Activated CD8-positive, alpha-beta memory T cell treated with anti-CD3 and anti-CD28 coated beads for 48 hours (primary cell): ENCODE results near the gene DNAJC11.
"Not testable (repeated sequence)": the region's sequence is repeated elsewhere in the genome, so short reads cannot be mapped to it uniquely, and the experiment has no call there.

Source experiments
- DNase-seq, 3 experiments: peaks; one replicate each; pipeline ENCODE4 v3.0.0-alpha.2; 2020; ENCODE audit warnings: low read depth in 2 of 3, low spot score in 2 of 3

The DNAJC11 gene

DNA sequence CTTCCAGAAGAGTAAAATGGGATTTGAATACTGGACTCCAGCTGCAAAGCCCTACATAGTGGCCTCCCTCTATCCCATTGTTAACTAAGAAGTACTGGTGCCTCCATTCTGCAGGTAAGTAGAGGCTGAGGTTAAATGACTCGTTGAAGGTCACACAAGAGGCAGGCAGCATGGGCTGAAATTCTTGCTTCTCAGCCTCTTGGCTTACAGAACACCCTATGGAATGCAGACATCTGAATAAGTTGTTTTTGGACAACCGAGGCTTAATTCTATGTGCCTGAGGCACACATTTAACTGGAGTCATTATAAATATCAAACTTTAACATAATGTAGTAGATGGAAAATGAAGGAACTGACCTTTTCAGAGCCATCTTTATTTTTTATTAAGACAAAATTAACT, 5.7 kb downstream of the DNAJC11 start:
- DNase-seq = no peak

DNA sequence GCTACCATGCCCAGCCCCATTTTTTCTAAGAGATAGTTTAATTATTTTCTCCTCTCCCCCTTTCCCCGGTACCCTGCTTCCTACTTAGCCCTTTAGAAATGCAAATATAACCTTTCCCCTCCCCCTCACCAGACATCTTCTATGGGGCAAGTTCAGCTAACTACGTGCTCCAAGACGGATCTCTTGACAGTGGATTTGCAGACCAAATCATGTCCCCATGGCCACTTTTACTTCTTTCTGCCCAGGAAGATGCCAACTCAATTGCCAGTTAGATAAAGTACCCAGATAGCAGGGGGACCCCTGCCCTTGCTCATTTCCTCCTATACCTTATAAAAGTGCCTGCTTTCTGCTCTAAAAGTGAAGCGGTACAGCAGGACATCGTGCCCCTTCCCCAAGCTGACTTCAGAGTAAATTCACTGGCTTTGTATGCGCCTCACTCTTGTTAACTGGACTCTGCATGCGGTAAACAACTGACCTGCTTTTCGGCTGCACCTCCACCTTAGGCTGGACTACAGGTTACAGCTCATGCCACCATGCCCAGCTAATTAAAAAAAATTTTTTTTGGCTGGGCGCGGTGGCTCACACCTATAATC, 7.4 kb downstream of the DNAJC11 start:
- no peak for DNase-seq

GRCh38 chr1:6692956-6693355, 8.7 kb downstream of the DNAJC11 start:
- DNase-seq = no peak

DNA sequence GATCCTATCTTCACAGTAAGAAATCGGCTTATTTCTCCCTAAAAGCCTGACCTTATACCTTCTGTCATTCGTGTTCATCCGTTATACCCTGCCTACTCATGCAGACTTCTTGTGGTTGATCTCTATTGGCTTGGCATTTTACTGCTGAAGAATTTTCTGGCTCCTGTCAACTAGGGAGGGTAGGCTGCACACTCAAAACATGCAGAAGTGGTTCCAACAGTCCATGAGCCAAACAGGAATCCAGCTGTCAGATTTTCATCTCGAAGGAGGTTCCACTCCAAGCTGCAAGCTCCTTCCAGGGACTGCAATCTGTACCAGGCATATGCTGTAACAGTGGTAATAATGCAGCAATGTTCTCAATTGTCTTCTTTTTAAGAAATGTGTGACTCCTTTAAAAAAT, 10.1 kb downstream of the DNAJC11 start:
- no peak for DNase-seq

DNA sequence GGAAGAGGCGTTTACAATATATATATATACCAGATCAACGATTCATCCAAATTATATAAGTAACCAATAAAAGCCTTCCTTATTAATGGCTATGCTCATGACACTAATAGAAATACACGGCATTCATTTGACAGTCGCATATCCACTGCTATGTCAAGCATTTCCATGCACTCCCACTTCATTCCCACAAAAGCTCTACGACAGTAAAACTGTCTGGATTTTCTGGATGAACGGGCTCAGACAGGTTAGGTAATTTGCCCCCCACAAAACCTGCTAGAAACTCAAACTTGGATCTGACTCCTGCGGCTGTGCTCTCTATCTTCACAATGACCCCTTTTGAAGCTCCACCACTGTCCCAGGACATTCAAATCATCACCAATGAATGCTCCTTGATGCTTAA, 11.4 kb downstream of the DNAJC11 start:
- DNase-seq = no peak

GRCh38 chr1:6688757-6689156, 12.9 kb downstream of the DNAJC11 start:
- no peak for DNase-seq

DNA sequence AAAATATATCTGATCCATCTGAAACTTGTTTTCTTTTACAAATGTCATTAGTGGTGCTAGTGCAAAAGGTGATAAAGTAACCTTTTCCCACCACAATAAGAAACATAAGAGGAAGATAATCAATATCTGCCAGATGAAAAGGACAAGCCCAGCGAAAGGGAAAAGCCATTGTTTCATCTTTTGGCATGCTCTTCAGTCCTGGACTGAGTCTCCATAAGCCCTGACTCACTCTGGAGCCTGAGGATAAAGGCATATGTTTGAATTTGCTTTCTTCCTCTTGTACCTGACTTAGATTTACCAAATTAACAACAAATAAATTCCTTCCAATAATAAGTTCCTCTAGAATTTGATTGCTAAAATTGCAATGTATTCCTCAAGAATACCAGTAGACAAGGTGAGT, 13.6 kb downstream of the DNAJC11 start:
- no peak for DNase-seq

GRCh38 chr1:6686294-6686693, 15.3 kb downstream of the DNAJC11 start:
- DNase-seq = no peak

GRCh38 chr1:6685381-6685780, 16.2 kb downstream of the DNAJC11 start:
- no peak for DNase-seq

DNA sequence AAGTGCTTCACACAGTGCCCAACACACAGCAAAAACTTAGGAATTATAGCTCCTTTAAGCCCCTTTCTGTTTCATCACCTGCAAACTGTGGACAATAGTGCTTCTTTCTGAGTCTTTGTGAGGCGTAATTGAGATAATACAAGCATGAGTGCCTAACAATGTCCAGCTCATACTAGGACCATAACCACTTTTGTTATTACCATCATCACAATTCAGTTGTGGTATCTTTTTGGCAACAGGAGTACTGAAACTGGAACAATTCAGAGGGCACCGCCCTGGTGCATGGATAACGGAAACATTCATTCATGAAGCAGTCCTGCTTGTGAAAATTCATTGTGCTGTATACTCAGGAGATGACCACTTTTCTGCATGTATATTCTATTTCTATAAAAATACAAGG, 18.2 kb downstream of the DNAJC11 start:
- DNase-seq = no peak

DNA sequence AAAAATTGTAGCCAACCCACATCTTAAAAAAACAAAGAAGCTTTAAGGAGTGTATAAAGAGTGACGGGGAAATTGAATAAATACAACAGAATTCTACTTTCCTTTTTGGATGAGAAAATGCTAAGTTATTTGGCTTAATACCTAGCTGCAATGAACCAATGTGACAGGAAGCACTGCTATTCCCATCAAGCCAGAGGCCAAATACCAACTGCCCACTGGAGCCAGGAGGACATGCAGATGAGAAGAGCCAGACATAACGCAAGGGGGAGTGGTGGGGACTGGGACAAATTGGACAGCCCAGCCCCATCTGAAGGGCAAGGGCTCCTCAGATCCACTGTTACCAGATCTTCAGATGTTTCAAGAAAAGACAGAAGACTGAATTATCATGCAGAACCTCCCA, 25.7 kb downstream of the DNAJC11 start:
- DNase-seq = no peak

DNA sequence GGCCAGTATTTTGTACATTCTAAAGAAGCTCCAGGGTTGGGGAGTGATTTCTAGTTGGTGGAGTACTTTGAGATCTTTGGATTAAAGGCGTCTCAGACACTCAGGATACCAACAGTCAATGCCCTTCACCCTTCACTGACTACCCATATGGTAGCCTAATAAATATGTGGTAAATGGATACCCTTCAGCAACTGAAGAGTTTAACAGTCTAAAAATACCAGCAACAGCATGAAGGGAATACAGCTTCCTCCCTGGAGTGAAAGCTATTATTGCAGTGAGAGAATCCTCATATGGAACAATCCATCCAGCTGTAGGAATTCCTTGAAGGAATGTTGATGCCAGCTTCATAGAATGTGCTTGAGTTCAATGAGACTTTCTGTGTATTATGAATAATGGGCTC, 26.8 kb downstream of the DNAJC11 start:
- DNase-seq = no peak

DNA sequence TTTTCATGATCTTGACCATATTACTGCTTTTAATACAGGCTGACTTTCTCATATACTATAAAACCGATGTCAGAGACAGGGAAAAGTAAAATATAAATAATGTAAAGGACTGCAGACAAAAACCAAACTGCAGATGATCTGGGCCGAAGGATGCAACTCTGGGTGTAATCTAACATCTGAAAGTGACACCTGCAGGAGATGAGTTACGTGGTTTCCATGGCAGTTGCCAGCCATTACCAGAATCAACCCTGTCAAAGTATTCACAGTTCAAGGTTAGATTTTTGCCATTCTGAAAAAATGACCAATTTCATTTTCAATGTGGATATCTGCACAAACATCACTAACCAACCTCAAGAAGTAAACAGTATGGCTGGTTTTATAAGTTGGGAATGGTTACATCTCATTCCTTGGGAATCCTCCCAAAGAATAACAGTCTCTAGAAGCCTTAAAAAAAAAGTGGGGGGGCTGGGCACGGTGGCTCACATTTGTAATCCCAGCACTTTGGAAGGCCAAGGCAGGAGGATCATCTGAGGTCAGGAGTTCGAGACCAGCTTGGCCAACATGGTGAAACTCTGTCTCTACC, 27.7 kb downstream of the DNAJC11 start:
- no peak for DNase-seq

DNA sequence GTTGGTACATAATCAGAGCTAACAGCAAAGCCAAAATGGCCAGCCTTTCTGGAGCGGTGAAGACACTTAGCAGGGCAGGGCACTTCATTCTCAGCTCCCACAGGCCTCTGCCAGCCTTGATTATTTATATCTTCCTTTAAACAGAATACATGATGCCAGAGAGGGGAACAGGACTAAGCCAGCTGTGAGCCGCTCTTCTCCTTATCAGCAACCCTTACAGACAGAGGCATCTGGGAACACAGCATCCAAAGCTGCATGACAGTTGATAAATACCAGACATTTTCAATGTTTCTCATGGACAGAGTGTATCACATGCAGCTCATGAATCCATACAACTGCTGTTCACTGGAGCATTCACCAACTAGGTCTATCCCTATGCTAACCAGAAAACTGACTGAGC, 29.1 kb downstream of the DNAJC11 start:
- no peak for DNase-seq

GRCh38 chr1:6668503-6668902, 33.1 kb downstream of the DNAJC11 start:
- no peak for DNase-seq

GRCh38 chr1:6667139-6667538, 34.5 kb downstream of the DNAJC11 start:
- no peak for DNase-seq

GRCh38 chr1:6666696-6667095, 34.9 kb downstream of the DNAJC11 start:
- DNase-seq = no peak

DNA sequence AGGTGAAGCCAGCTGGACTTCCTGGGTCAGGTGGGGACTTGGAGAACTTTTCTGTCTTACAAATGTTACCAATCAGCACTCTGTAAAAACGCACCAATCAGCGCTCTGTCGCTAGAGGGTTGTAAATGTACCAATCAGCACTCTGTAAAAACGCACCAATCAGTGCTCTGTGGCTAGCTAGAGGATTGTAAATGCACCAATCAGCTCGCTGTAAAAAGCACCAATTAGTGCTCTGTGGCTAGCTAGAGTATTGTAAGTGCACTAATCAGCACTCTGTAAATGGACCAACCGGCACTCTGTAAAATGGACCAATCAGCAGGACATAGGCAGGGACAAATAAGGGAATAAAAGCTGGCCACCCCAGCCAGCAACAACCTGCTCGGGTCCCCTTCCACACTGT, 39.1 kb downstream of the DNAJC11 start:
- DNase-seq = not testable (repeated sequence)

DNA sequence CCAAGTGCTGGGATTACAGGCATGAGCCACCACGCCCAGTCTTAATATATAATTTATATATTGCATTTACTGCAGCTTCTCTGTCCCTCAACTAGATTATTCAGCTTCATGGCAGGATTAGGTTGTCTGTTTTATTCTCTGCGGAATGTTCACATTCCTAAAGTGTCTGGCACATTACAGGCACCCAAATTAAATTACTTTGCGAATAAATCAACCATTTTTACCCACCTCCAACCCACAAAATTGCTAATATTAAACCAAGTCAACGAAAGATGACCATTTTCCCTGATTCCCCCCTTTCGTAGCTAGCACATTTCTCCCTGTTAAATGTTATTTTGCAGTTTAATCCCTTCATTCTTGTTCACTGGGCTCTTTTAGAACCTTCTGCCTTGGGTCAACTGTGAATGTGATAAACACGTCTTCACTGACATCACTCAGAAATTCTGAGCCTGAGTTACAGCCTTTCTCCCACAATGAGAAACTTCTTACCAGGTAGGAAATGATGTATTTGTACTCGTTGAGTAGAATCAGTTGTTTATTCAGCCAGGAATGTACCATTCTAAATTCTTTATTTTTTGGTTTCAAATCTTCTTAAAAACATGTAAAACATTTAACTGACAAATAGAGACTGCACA, 41.1 kb downstream of the DNAJC11 start:
- no peak for DNase-seq

DNA sequence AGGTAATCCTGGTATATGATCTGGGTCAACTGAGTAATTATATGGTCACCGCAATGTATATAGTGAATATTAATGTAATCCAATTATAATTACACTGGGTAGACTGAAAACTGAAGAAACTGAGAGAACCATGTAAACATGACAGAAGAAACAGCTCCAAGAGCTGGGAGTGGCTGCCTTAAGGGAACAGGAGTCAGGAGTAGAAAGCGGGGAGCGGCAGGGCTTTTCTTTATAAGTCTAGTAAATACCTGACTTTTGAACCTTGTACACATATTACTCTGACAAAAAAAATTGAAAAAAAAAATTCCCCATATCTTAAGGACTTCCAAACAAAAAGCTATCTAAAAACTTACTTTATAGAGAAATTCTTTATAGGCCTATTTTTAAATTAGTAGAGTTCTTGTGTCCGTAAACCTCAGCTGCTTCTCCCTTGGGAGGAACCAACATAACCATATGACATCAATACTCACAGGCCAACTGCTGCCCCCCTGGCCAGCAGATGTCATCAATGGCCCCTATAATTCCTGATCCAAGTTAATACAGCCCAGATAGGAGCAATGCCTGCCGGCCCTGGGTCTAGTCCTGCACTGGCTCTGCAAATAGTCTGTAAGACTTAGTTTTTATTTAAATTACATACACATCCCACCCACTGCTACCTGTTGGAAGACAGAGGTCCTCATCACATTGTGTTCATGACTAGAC, 43.1 kb downstream of the DNAJC11 start:
- no peak for DNase-seq

DNA sequence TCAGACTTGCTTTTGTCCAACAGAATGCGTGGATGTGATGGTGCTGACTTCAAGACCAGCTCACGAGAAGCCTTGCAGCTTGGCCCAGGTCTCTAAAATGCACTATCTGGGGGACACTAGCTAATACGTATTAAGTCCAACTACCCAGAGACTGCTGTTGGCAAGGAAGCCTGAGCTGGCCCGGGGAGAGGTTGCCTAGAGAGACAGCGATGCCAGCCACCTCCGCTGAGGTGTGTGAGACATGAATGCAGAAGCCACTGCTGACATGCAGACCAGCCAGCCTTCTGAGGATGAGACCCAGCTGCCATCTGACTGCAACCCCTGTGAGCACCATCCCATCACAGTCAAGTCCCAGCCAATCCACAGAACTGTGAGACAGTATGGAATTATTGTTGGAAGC, 44.5 kb downstream of the DNAJC11 start:
- no peak for DNase-seq
